Endothelial cell of umbilical vein (primary cell): ENCODE measurements around the gene ZNF627. TPM values are rescaled to one million over a fixed set of nuclear protein-coding genes. Genes with fewer than 3 reads are reported as not detected.

Experiments
- BruUV-seq: library from RNA; stranded (reverse); fragments of 400-500 nt; replicated peaks from 2 replicates; lab custom pipeline; 2021; lab: Mats Ljungman, UMichigan
- CTCF ChIA-PET: fragments of 300-600, 350-600 bp; sonication (Branson Sonifier 250); formaldehyde crosslinking; loops from one replicate; lab custom pipeline; 2021; ENCODE audit warnings: antibody characterized with exemption, inconsistent platforms; lab: Charles Lee
- POLR2A ChIA-PET: fragments of 300-600, 350-600 bp; sonication (Branson Sonifier 250); formaldehyde crosslinking; loops from one replicate; lab custom pipeline; 2021; ENCODE audit warnings: antibody characterized with exemption, inconsistent platforms; lab: Charles Lee
- DNase-seq: peaks from one replicate; pipeline ENCODE4 v3.0.0-alpha.2; 2011; ENCODE audit warnings: low read depth, low spot score
- FAIRE-seq: peaks from 2 replicates; lab custom pipeline; 2011; peaks lifted over from hg19 to GRCh38; lab: Jason Lieb, UNC
- H2AFZ ChIP-seq: 2 replicates; pipeline ENCODE4 v1.6.0; 2012; ENCODE audit warnings: low read depth, low read length, control low read depth, inconsistent platforms
- H3K27ac ChIP-seq: 2 replicates; pipeline ENCODE4 v1.5.1; 2011; ENCODE audit warnings: low read depth, mild to moderate bottlenecking, control low read depth, low read length, moderate library complexity; ENCODE audit not compliant: insufficient read depth
- H3K27me3 ChIP-seq, 2 experiments: 2 replicates each; pipeline versions ENCODE4 v1.6.0 to v1.6.1; 2011; ENCODE audit warnings: low read length in 2 of 2, mixed read lengths in 1 of 2; ENCODE audit not compliant: control insufficient read depth in 2 of 2, insufficient read depth in 2 of 2
- H3K36me3 ChIP-seq, 2 experiments: 2 replicates in 1 of 2; 3 replicates in 1 of 2; pipeline ENCODE4 v1.5.1; 2011; ENCODE audit warnings: low read length in 2 of 2, mild to moderate bottlenecking in 1 of 2, moderate library complexity in 1 of 2; ENCODE audit not compliant: control insufficient read depth in 2 of 2, insufficient read depth in 2 of 2; ENCODE audit errors: extremely low read depth in 1 of 2
- H3K4me1 ChIP-seq: 3 replicates; pipeline ENCODE4 v1.5.1; 2011; ENCODE audit warnings: mild to moderate bottlenecking, low read length; ENCODE audit not compliant: control insufficient read depth, insufficient read depth; ENCODE audit errors: extremely low read depth
- H3K4me2 ChIP-seq: 2 replicates; pipeline ENCODE4 v1.6.1; 2011; ENCODE audit warnings: low read length, control low read depth, mixed read lengths; ENCODE audit not compliant: insufficient read depth
- H3K4me3 ChIP-seq, 3 experiments: fragments of 200-600 bp in 1 of 3; sonication (generic), shearing (Covaris generic) in 1 of 3; replicated peaks in 1 of 3; 2 replicates each; pipeline ENCODE4 v1.5.1; 2011 to 2016; ENCODE audit warnings: control low read depth in 3 of 3, low read length in 3 of 3, mild to moderate bottlenecking in 2 of 3, inconsistent platforms in 1 of 3, low read depth in 1 of 3, moderate library complexity in 1 of 3; ENCODE audit not compliant: insufficient read depth in 1 of 3
- H3K79me2 ChIP-seq: 2 replicates; pipeline ENCODE4 v1.6.0; 2012; ENCODE audit warnings: low read length, inconsistent platforms; ENCODE audit not compliant: control insufficient read depth, insufficient read depth
- H3K9ac ChIP-seq: replicated peaks from 2 replicates; pipeline ENCODE3; 2011; ENCODE audit warnings: low read length, control low read depth; ENCODE audit not compliant: insufficient read depth; ENCODE audit errors: extremely low read depth
- H3K9me1 ChIP-seq: replicated peaks from 3 replicates; pipeline ENCODE4 v1.6.0; 2011; ENCODE audit warnings: mild to moderate bottlenecking, low read length; ENCODE audit not compliant: control insufficient read depth, insufficient read depth; ENCODE audit errors: extremely low read depth
- H3K9me3 ChIP-seq: replicated peaks from 2 replicates; pipeline ENCODE4 v1.5.1; 2012; ENCODE audit warnings: low read length, inconsistent platforms; ENCODE audit not compliant: control insufficient read depth, insufficient read depth
- H4K20me1 ChIP-seq: replicated peaks from 2 replicates; pipeline ENCODE3; 2011; ENCODE audit warnings: mild to moderate bottlenecking, low read length; ENCODE audit not compliant: control insufficient read depth, insufficient read depth; ENCODE audit errors: extremely low read depth
- EZH2 ChIP-seq: IDR thresholded peaks from 2 replicates; pipeline ENCODE4 v1.6.1; 2012; ENCODE audit warnings: borderline replicate concordance, low read depth, mild to moderate bottlenecking, moderate library complexity, low read length, inconsistent platforms; ENCODE audit not compliant: severe bottlenecking
- JUN ChIP-seq: IDR thresholded peaks from 2 replicates; pipeline ENCODE4 v1.6.1; 2011; ENCODE audit warnings: borderline replicate concordance, low read depth; ENCODE audit not compliant: insufficient read length, insufficient read depth
- dilution Hi-C: fragments of 300-500 bp; cut with MboI; formaldehyde crosslinking; loops from one replicate; pipeline ENCODE4 v1.15.0; 2019; ENCODE audit warnings: low sequenced_read_pairs; ENCODE audit not compliant: extremely low pct_ligation_motif_present
- intact Hi-C: fragments of 100-400 bp; cut with micrococcal nuclease; formaldehyde crosslinking; loops from one replicate; pipeline ENCODE4 v1.10.0; 2022
- polyA plus RNA-seq, 4 experiments: library from polyadenylated mRNA; depleted of rRNA in 3 of 4; stranded (reverse) in 3 of 4; unstranded in 1 of 4; fragments of >200 nt; gene quantifications; 2 replicates each; pipeline versions ENCODE4 v1.2.1 to v1.2.3, GENCODE V29; 2011 to 2012; ENCODE audit warnings: missing spikeins in 1 of 4
- total RNA-seq: library from RNA; stranded (reverse); gene quantifications from 2 replicates; pipeline ENCODE4 v1.2.3, GENCODE V29; 2021
- TF ChIP-seq, protein P1 (sequence below), 2 donors: IDR thresholded peaks; 1 replicate in 1 of 2; 2 replicates in 1 of 2; pipeline ENCODE4 v1.5.1; 2011; ENCODE audit warnings: low read length in 2 of 2, mild to moderate bottlenecking in 2 of 2, moderate library complexity in 2 of 2, control low read depth in 1 of 2, inconsistent platforms in 1 of 2, low read depth in 1 of 2; ENCODE audit not compliant: insufficient read depth in 1 of 2; ENCODE audit errors: extremely low read depth in 1 of 2

Gene ZNF627
- total and polyA plus RNA-seq, 2 donors (not counting 3 experiments of a cell fraction or from before 2014, with no cell fraction given), result 5.6 to 9.7 TPM

DNA sequence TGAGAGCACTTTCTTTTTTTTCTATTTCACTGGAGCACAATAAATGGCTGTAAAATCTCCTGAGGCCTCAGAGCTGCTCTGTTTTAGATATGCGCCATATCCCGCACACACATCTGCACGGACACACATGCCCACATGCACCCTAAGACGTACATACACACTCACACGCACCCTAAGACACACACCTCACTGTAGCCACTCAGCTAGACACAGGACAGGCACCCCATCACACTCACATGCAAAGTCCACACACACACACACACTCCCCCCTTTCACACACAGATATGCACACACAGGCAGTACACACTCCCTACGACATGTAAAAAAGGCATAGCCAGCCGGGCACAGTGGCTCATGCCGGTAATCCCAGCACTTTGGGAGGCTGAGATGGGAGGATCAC is 47.0 kb upstream of the ZNF627 start:
- FAIRE-seq (no peak), DNase-seq (no peak)
- dilution Hi-C loops, result no loop called here

DNA sequence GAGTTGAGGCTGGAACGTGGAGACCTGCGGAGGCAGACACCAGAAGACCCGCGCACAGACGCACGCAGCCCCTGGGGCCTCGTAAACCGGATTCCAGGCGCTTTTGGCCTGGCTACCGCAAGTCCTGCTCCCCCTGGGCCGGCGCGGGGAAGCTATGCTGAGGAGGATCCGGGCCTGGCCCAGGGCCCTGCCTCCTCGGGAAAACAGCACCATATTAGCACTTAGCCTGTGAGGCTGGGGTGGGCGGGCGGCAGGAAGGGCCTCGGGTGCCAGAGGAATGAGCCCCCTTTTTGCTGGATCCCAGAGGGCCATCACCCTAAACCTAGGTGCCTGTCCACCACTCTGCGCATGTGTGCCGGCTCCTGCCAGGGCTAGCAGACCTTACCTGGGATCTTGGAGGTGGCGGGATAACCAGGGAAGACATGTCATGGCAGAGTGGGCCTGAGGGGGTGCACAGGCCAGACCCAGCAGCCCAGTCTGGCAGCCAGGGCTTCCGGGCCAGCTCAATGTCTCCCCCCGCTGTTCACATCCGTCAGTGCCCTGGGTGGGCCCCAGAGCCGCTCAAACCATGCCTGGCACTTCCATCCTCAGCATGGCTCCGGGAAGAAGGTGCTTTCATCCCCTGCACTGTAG is 45.6 kb upstream of the ZNF627 start:
- CTCF ChIA-PET, result interaction anchor here (0.6 to 1.6 kb wide), 4 partner anchors 10 to 258 kb away, joined by 3 to 5 read pairs (median 4); no protein-coding TSS in a partner anchor
- peaks cover 5% of the 10 kb centered on the region for H3K79me2 ChIP-seq
- no peak overlapping the region for H3K4me3 ChIP-seq
- POLR2A ChIA-PET, result no interaction called here
- no peaks in the 10 kb centered on the region for H3K9me3 ChIP-seq
- no peaks in the 10 kb centered on the region for H3K27me3 ChIP-seq
- TF ChIP-seq, protein P1, sequence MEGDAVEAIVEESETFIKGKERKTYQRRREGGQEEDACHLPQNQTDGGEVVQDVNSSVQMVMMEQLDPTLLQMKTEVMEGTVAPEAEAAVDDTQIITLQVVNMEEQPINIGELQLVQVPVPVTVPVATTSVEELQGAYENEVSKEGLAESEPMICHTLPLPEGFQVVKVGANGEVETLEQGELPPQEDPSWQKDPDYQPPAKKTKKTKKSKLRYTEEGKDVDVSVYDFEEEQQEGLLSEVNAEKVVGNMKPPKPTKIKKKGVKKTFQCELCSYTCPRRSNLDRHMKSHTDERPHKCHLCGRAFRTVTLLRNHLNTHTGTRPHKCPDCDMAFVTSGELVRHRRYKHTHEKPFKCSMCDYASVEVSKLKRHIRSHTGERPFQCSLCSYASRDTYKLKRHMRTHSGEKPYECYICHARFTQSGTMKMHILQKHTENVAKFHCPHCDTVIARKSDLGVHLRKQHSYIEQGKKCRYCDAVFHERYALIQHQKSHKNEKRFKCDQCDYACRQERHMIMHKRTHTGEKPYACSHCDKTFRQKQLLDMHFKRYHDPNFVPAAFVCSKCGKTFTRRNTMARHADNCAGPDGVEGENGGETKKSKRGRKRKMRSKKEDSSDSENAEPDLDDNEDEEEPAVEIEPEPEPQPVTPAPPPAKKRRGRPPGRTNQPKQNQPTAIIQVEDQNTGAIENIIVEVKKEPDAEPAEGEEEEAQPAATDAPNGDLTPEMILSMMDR (IDR thresholded peaks at IDR 0.05; ENCODE audit: extremely low read depth in 1 of 2, insufficient read depth in 1 of 2, low read depth in 1 of 2, low read length in 2 of 2), result peak; percentile 28 to 53
- no peak for TF ChIP-seq JUN
- BruUV-seq, result no TSS peak
- FAIRE-seq (no peak), DNase-seq (no peak)
- dilution Hi-C loops, result no loop called here
- intact Hi-C loops, result no loop called here
- no peaks in the 10 kb centered on the region for H3K4me1 ChIP-seq
- no peaks in the 10 kb centered on the region for H4K20me1 ChIP-seq
- H2AFZ ChIP-seq, result no peak overlapping the region
- H3K9me1 ChIP-seq, result no peaks in the 10 kb centered on the region
- H3K36me3 ChIP-seq, result peaks cover 0 to 20% of the 10 kb centered on the region in 2 experiments
- H3K27ac ChIP-seq, result no peak overlapping the region
- no peak overlapping the region for H3K9ac ChIP-seq
- no peak overlapping the region for H3K4me2 ChIP-seq

More for the DNA sequence above, 47.0 kb upstream of the ZNF627 start:
- TF ChIP-seq EZH2, result no peak
- H3K27ac ChIP-seq, result no peak overlapping the region
- CTCF ChIA-PET, result no interaction called here
- H3K79me2 ChIP-seq, result no peaks in the 10 kb centered on the region
- no peaks in the 10 kb centered on the region for H4K20me1 ChIP-seq
- no peak overlapping the region for H3K4me2 ChIP-seq
- no peak overlapping the region for H3K9ac ChIP-seq
- no peaks in the 10 kb centered on the region for H3K9me3 ChIP-seq
- peaks cover 0 to 20% of the 10 kb centered on the region in 2 experiments for H3K36me3 ChIP-seq
- no TSS peak for BruUV-seq
- POLR2A ChIA-PET, result no interaction called here
- no peaks in the 10 kb centered on the region for H3K4me1 ChIP-seq
- H3K27me3 ChIP-seq, result no peaks in the 10 kb centered on the region
- H2AFZ ChIP-seq, result no peak overlapping the region
- no peaks in the 10 kb centered on the region for H3K9me1 ChIP-seq
- intact Hi-C loops, result no loop called here
- no peak overlapping the region for H3K4me3 ChIP-seq
